Astrocyte (in vitro differentiated cells and primary cell): Measurements from ENCODE around the gene CD200R1L.
"Not testable (repeated sequence)": the region's sequence is repeated elsewhere in the genome, so short reads cannot be mapped to it uniquely, and the experiment has no call there.

Experiments used
- EZH2 ChIP-seq: IDR thresholded peaks from 2 replicates; pipeline ENCODE4 v1.6.1; 2012; ENCODE audit warnings: mild to moderate bottlenecking, low read length, inconsistent platforms; ENCODE audit not compliant: insufficient read depth
- TF ChIP-seq, protein P1 (sequence below): IDR thresholded peaks from 2 replicates; pipeline ENCODE4 v1.5.1; 2011; ENCODE audit warnings: low read depth, mild to moderate bottlenecking, inconsistent platforms, low read length, moderate library complexity; ENCODE audit not compliant: insufficient read depth

DNA sequence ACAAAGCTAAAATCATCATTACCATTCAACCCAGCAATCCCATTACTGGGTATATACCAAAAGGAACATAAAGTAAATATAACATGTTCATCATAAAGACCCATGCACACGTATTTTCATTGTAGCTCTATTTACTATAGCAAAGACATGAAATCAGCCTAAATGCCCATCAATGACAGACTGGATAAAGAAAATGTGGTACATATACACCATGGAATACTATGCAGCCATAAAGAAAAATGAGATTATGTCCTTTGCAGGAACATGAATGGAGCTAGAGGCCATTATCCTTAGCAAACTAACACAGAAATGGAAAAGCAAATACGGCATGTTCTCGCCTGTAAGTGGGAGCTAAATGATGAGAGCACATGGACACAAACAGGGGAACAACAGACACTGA is 8.4 kb upstream of the CD200R1L start:
- TF ChIP-seq, protein P1, sequence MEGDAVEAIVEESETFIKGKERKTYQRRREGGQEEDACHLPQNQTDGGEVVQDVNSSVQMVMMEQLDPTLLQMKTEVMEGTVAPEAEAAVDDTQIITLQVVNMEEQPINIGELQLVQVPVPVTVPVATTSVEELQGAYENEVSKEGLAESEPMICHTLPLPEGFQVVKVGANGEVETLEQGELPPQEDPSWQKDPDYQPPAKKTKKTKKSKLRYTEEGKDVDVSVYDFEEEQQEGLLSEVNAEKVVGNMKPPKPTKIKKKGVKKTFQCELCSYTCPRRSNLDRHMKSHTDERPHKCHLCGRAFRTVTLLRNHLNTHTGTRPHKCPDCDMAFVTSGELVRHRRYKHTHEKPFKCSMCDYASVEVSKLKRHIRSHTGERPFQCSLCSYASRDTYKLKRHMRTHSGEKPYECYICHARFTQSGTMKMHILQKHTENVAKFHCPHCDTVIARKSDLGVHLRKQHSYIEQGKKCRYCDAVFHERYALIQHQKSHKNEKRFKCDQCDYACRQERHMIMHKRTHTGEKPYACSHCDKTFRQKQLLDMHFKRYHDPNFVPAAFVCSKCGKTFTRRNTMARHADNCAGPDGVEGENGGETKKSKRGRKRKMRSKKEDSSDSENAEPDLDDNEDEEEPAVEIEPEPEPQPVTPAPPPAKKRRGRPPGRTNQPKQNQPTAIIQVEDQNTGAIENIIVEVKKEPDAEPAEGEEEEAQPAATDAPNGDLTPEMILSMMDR, result not testable (repeated sequence)
- TF ChIP-seq EZH2, result not testable (repeated sequence)
